ENCODE measurements around the gene DISC1.

DISC1 gene

DNA sequence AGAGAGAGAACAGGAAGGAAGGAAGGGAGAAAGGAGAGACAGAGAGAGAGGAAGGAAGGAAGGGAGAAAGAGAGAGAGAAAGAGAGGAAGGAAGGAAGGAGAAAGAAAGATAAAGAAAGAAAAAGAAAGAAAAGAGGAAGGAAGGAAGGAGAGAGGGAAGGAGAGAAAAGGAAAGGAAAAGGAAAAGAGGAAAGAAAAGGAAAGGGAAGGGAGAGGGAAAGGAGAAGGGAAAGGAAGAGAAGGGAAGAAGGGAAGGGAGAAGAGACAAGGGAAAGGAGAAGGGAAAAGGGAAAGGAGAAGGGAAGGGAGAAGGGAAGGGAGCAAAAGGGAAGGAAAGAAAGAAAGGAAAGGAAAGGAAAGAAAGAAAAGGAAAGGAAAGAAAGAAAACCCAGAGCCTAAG, 404.6 kb downstream of the DISC1 start:
- H3K27me3 ChIP-seq (ENCODE audit: control insufficient read depth, insufficient read depth, low read length) = no peaks in the 10 kb centered on the region
- H3K9ac ChIP-seq (ENCODE audit: low read depth, low read length) = no peak overlapping the region
- peaks cover 8% of the 10 kb centered on the region for H3K4me1 ChIP-seq (ENCODE audit: control insufficient read depth, insufficient read depth, low read length)
- H3K9me3 ChIP-seq (ENCODE audit: control insufficient read depth, insufficient read depth, low read length) = no peaks in the 10 kb centered on the region
- no peak overlapping the region for H3K27ac ChIP-seq (ENCODE audit: low read depth, low read length)
- no peak overlapping the region for H3K4me3 ChIP-seq (ENCODE audit: low read depth, low read length)
- no peaks in the 10 kb centered on the region for H3K36me3 ChIP-seq (ENCODE audit: control insufficient read depth, insufficient read depth, low read length)

GRCh38 chr1:232033285-232033684, 406.7 kb downstream of the DISC1 start:
- no peak overlapping the region for H3K27ac ChIP-seq (ENCODE audit: low read depth, low read length)
- H3K9me3 ChIP-seq (ENCODE audit: control insufficient read depth, insufficient read depth, low read length) = no peaks in the 10 kb centered on the region
- H3K36me3 ChIP-seq (ENCODE audit: control insufficient read depth, insufficient read depth, low read length) = no peaks in the 10 kb centered on the region
- no peak overlapping the region for H3K4me3 ChIP-seq (ENCODE audit: low read depth, low read length)
- H3K9ac ChIP-seq (ENCODE audit: low read depth, low read length) = no peak overlapping the region
- H3K27me3 ChIP-seq (ENCODE audit: control insufficient read depth, insufficient read depth, low read length) = no peaks in the 10 kb centered on the region
- peaks cover 8% of the 10 kb centered on the region for H3K4me1 ChIP-seq (ENCODE audit: control insufficient read depth, insufficient read depth, low read length)

DNA sequence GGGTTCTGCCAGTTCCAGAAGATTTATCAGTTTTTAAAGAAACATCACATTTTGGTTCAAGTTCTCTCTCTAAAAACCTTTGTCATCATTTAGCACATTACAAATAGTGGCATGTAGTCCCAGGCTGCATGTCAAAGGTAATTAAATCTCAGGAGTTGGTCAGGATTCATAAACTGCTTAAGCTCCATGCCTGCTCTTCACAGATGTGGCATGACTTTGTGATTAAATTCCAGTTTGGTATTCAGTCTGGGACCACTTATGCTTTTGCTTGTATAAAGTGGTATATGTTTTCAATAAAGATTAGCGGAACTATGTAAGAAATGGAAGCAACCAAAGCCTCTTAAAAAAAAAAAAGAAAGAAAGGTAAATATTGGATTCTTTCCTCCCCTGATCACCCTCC, 408.0 kb downstream of the DISC1 start:
- H3K4me3 ChIP-seq (ENCODE audit: low read depth, low read length) = no peak overlapping the region
- no peaks in the 10 kb centered on the region for H3K9me3 ChIP-seq (ENCODE audit: control insufficient read depth, insufficient read depth, low read length)
- H3K36me3 ChIP-seq (ENCODE audit: control insufficient read depth, insufficient read depth, low read length) = no peaks in the 10 kb centered on the region
- no peaks in the 10 kb centered on the region for H3K27me3 ChIP-seq (ENCODE audit: control insufficient read depth, insufficient read depth, low read length)
- peaks cover 8% of the 10 kb centered on the region for H3K4me1 ChIP-seq (ENCODE audit: control insufficient read depth, insufficient read depth, low read length)
- no peak overlapping the region for H3K9ac ChIP-seq (ENCODE audit: low read depth, low read length)
- no peak overlapping the region for H3K27ac ChIP-seq (ENCODE audit: low read depth, low read length)

DNA sequence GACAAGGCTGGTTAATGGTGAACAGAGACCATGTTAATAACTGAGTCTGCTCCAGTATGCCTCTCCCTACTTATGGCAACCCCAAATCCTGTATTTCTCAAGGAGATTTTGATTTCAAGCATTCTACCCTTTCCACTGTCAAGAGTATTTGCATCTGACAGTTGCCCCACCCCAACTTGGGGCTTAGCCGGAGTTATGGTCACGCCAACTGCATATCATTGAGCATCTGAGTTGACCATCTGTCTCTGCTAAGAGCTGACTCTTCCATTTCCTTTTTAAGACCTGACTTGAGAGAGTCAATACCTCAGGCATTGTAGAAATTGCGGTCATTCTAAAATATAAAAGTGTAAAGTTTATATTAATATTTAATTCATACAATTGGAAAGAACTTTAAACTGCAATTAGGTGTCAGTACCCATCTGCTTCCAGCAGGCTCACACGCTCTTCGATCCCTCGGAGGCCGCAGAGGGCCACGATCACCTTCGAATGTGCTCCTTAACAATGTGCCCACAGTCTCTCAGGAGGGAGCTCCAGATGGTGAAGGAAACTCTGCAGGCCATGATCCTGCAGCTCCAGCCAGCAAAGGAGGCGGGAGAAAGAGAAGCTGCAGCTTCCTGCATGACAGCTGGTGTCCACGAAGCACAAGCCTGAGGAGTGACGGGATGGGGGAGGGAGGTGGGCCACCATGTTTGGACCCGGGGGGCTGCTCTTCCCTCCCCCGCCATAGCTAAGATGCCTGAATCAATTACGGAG, 409.8 kb downstream of the DISC1 start:
- H3K27ac ChIP-seq (ENCODE audit: low read depth, low read length) = no peak overlapping the region
- peaks cover 8% of the 10 kb centered on the region for H3K4me1 ChIP-seq (ENCODE audit: control insufficient read depth, insufficient read depth, low read length)
- H3K36me3 ChIP-seq (ENCODE audit: control insufficient read depth, insufficient read depth, low read length) = no peaks in the 10 kb centered on the region
- H3K27me3 ChIP-seq (ENCODE audit: control insufficient read depth, insufficient read depth, low read length) = no peaks in the 10 kb centered on the region
- H3K4me3 ChIP-seq (ENCODE audit: low read depth, low read length) = no peak overlapping the region
- no peaks in the 10 kb centered on the region for H3K9me3 ChIP-seq (ENCODE audit: control insufficient read depth, insufficient read depth, low read length)
- H3K9ac ChIP-seq (ENCODE audit: low read depth, low read length) = no peak overlapping the region

GRCh38 chr1:232037774-232038388, 411.3 kb downstream of the DISC1 start:
- peaks cover 8% of the 10 kb centered on the region for H3K4me1 ChIP-seq (ENCODE audit: control insufficient read depth, insufficient read depth, low read length)
- no peak overlapping the region for H3K27ac ChIP-seq (ENCODE audit: low read depth, low read length)
- no peak overlapping the region for H3K4me3 ChIP-seq (ENCODE audit: low read depth, low read length)
- H3K36me3 ChIP-seq (ENCODE audit: control insufficient read depth, insufficient read depth, low read length) = no peaks in the 10 kb centered on the region
- no peak overlapping the region for H3K9ac ChIP-seq (ENCODE audit: low read depth, low read length)
- H3K27me3 ChIP-seq (ENCODE audit: control insufficient read depth, insufficient read depth, low read length) = no peaks in the 10 kb centered on the region
- no peaks in the 10 kb centered on the region for H3K9me3 ChIP-seq (ENCODE audit: control insufficient read depth, insufficient read depth, low read length)

GRCh38 chr1:232038706-232039677, 412.4 kb downstream of the DISC1 start:
- H3K36me3 ChIP-seq (ENCODE audit: control insufficient read depth, insufficient read depth, low read length) = no peaks in the 10 kb centered on the region
- H3K4me1 ChIP-seq (ENCODE audit: control insufficient read depth, insufficient read depth, low read length) = no peaks in the 10 kb centered on the region
- H3K27me3 ChIP-seq (ENCODE audit: control insufficient read depth, insufficient read depth, low read length) = no peaks in the 10 kb centered on the region
- no peak overlapping the region for H3K27ac ChIP-seq (ENCODE audit: low read depth, low read length)
- no peaks in the 10 kb centered on the region for H3K9me3 ChIP-seq (ENCODE audit: control insufficient read depth, insufficient read depth, low read length)
- H3K4me3 ChIP-seq (ENCODE audit: low read depth, low read length) = no peak overlapping the region
- no peak overlapping the region for H3K9ac ChIP-seq (ENCODE audit: low read depth, low read length)

DNA sequence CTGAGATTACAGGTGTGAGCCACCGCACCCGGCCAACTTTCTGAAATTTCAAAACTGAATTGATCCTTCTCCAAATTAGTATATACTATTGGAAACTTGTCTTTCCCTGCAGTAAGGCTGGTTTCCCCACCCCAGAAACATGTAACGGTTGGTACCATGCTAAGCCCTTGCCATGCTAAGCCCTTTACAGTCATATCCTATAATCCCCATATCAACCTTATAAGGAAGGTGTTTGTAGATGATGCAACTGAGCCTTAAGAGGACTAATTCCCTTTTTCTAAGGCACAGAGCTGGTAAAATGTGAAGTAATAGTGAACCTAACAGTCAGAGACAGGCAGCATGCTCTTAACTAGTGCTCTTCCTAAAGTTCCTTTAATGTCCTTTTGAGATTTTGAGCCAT, 413.7 kb downstream of the DISC1 start:
- Histone ChIP-seq H3K9me3 (ENCODE audit: control insufficient read depth, insufficient read depth, low read length) (no peaks in the 10 kb centered on the region), H3K4me1 (ENCODE audit: control insufficient read depth, insufficient read depth, low read length) (peaks cover 10% of the 10 kb centered on the region), H3K27me3 (ENCODE audit: control insufficient read depth, insufficient read depth, low read length) (no peaks in the 10 kb centered on the region), H3K36me3 (ENCODE audit: control insufficient read depth, insufficient read depth, low read length) (no peaks in the 10 kb centered on the region), H3K27ac (ENCODE audit: low read depth, low read length) (no peak overlapping the region), H3K9ac (ENCODE audit: low read depth, low read length) (no peak overlapping the region), H3K4me3 (ENCODE audit: low read depth, low read length) (no peak overlapping the region)

- no peak overlapping the region for H3K4me3 ChIP-seq (ENCODE audit: low read depth, low read length)
- H3K4me1 ChIP-seq (ENCODE audit: control insufficient read depth, insufficient read depth, low read length) = peaks cover 19% of the 10 kb centered on the region
- no peaks in the 10 kb centered on the region for H3K9me3 ChIP-seq (ENCODE audit: control insufficient read depth, insufficient read depth, low read length)
- H3K9ac ChIP-seq (ENCODE audit: low read depth, low read length) = no peak overlapping the region
- H3K27ac ChIP-seq (ENCODE audit: low read depth, low read length) = peak overlapping the region; percentile 79
- no peaks in the 10 kb centered on the region for H3K36me3 ChIP-seq (ENCODE audit: control insufficient read depth, insufficient read depth, low read length)
- H3K27me3 ChIP-seq (ENCODE audit: control insufficient read depth, insufficient read depth, low read length) = no peaks in the 10 kb centered on the region
These were observed 418.1 kb downstream of the DISC1 start for GRCh38 chr1:232044728-232045127.

- H3K27ac ChIP-seq (ENCODE audit: low read depth, low read length) = peak overlapping the region; percentile 79
- no peak overlapping the region for H3K9ac ChIP-seq (ENCODE audit: low read depth, low read length)
These were observed 418.8 kb downstream of the DISC1 start for GRCh38 chr1:232045139-232045994.

GRCh38 chr1:232046451-232047306, 420.1 kb downstream of the DISC1 start:
- no peaks in the 10 kb centered on the region for H3K36me3 ChIP-seq (ENCODE audit: control insufficient read depth, insufficient read depth, low read length)
- H3K27me3 ChIP-seq (ENCODE audit: control insufficient read depth, insufficient read depth, low read length) = no peaks in the 10 kb centered on the region
- no peak overlapping the region for H3K9ac ChIP-seq (ENCODE audit: low read depth, low read length)
- H3K27ac ChIP-seq (ENCODE audit: low read depth, low read length) = no peak overlapping the region
- H3K4me1 ChIP-seq (ENCODE audit: control insufficient read depth, insufficient read depth, low read length) = peaks cover 19% of the 10 kb centered on the region
- no peak overlapping the region for H3K4me3 ChIP-seq (ENCODE audit: low read depth, low read length)
- H3K9me3 ChIP-seq (ENCODE audit: control insufficient read depth, insufficient read depth, low read length) = no peaks in the 10 kb centered on the region

More at GRCh38 chr1:232045139-232045994, 418.8 kb downstream of the DISC1 start:
- Histone ChIP-seq H3K36me3 (ENCODE audit: control insufficient read depth, insufficient read depth, low read length) (no peaks in the 10 kb centered on the region), H3K27me3 (ENCODE audit: control insufficient read depth, insufficient read depth, low read length) (no peaks in the 10 kb centered on the region), H3K4me1 (ENCODE audit: control insufficient read depth, insufficient read depth, low read length) (peaks cover 19% of the 10 kb centered on the region), H3K4me3 (ENCODE audit: low read depth, low read length) (no peak overlapping the region), H3K9me3 (ENCODE audit: control insufficient read depth, insufficient read depth, low read length) (no peaks in the 10 kb centered on the region)
